ENCODE measurements around the gene SAMD14.

SAMD14 gene

DNA sequence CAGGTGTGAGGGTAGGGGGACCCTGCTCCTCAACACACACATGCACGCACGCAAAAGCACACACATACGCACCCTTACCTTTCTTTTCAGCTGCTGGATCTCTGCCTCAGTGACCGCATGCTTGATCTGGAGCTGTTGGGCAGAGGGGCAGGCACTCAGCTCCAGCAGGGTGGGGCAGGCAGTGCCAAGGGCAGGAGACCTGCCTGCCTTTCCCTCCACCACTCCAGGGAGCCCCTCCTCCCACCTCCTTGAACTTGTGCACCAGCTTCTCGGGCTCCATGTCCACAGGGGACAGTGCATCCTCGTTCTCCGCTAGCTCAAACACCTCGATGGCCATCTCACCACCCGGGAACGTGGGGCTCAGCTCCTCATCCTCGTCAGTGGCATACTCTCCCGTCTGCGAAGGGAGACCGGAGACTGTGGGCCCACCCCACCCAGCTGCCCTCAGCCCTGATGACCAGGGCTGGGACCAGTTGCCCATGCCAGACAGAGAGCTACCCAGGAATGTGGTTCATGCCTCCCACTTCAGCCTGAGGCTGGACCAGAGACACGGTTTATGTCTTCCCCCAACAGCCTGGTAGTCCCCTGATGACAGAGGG lies 9.3 kb upstream of the SAMD14 start:
- no peak for ATAC-seq
- TF ChIP-seq ZC3H10 (CRISPR knock-in tag; IDR thresholded peaks at IDR 0.05), result no peak
- no peak for TF ChIP-seq BACH2 (CRISPR knock-in tag; IDR thresholded peaks at IDR 0.05; ENCODE audit: borderline replicate concordance)
- TF ChIP-seq, protein P1, sequence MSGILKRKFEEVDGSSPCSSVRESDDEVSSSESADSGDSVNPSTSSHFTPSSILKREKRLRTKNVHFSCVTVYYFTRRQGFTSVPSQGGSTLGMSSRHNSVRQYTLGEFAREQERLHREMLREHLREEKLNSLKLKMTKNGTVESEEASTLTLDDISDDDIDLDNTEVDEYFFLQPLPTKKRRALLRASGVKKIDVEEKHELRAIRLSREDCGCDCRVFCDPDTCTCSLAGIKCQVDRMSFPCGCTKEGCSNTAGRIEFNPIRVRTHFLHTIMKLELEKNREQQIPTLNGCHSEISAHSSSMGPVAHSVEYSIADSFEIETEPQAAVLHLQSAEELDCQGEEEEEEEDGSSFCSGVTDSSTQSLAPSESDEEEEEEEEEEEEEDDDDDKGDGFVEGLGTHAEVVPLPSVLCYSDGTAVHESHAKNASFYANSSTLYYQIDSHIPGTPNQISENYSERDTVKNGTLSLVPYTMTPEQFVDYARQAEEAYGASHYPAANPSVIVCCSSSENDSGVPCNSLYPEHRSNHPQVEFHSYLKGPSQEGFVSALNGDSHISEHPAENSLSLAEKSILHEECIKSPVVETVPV (CRISPR knock-in tag; IDR thresholded peaks at IDR 0.05), result no peak
- TF ChIP-seq, protein P2, sequence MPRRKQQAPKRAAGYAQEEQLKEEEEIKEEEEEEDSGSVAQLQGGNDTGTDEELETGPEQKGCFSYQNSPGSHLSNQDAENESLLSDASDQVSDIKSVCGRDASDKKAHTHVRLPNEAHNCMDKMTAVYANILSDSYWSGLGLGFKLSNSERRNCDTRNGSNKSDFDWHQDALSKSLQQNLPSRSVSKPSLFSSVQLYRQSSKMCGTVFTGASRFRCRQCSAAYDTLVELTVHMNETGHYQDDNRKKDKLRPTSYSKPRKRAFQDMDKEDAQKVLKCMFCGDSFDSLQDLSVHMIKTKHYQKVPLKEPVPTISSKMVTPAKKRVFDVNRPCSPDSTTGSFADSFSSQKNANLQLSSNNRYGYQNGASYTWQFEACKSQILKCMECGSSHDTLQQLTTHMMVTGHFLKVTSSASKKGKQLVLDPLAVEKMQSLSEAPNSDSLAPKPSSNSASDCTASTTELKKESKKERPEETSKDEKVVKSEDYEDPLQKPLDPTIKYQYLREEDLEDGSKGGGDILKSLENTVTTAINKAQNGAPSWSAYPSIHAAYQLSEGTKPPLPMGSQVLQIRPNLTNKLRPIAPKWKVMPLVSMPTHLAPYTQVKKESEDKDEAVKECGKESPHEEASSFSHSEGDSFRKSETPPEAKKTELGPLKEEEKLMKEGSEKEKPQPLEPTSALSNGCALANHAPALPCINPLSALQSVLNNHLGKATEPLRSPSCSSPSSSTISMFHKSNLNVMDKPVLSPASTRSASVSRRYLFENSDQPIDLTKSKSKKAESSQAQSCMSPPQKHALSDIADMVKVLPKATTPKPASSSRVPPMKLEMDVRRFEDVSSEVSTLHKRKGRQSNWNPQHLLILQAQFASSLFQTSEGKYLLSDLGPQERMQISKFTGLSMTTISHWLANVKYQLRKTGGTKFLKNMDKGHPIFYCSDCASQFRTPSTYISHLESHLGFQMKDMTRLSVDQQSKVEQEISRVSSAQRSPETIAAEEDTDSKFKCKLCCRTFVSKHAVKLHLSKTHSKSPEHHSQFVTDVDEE (CRISPR knock-in tag; IDR thresholded peaks at IDR 0.05), result no peak
- TF ChIP-seq ZFP3 (CRISPR knock-in tag; IDR thresholded peaks at IDR 0.05), result no peak
- no peak for TF ChIP-seq RARB (CRISPR knock-in tag; IDR thresholded peaks at IDR 0.05)
- no peak for TF ChIP-seq GLIS3 (CRISPR knock-in tag; IDR thresholded peaks at IDR 0.05)
- TF ChIP-seq CSDC2 (CRISPR knock-in tag; IDR thresholded peaks at IDR 0.05), result no peak
- TF ChIP-seq, protein P3, sequence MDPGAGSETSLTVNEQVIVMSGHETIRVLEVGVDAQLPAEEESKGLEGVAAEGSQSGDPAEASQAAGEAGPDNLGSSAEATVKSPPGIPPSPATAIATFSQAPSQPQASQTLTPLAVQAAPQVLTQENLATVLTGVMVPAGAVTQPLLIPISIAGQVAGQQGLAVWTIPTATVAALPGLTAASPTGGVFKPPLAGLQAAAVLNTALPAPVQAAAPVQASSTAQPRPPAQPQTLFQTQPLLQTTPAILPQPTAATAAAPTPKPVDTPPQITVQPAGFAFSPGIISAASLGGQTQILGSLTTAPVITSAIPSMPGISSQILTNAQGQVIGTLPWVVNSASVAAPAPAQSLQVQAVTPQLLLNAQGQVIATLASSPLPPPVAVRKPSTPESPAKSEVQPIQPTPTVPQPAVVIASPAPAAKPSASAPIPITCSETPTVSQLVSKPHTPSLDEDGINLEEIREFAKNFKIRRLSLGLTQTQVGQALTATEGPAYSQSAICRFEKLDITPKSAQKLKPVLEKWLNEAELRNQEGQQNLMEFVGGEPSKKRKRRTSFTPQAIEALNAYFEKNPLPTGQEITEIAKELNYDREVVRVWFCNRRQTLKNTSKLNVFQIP (CRISPR knock-in tag; IDR thresholded peaks at IDR 0.05; ENCODE audit: borderline replicate concordance, low read depth), result no peak

DNA sequence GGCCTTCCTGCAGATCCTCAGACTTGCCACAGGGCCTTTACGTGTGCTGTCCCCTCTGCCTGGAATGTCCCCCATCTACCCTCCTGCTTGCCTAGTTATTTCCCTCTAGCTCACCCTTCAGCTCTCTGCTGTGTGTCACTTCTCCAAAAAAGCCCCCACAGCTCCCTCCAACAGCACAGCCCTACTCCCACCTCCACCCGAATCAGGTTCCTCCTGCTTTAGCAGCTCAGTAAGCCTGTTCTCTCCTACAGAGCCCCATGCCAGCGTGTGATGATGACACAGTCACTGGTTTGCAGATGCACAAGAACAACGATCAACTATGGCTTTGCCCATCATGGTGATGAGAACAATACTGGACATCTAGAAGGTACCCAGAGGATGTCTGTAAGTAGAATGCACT lies 7.1 kb upstream of the SAMD14 start:
- TF ChIP-seq BACH2 (CRISPR knock-in tag; IDR thresholded peaks at IDR 0.05; ENCODE audit: borderline replicate concordance) (no peak), ZNF70 (CRISPR knock-in tag; IDR thresholded peaks at IDR 0.05) (no peak), ZFP3 (CRISPR knock-in tag; IDR thresholded peaks at IDR 0.05) (no peak), ZC3H10 (CRISPR knock-in tag; IDR thresholded peaks at IDR 0.05) (no peak), ZNF8 (CRISPR knock-in tag; IDR thresholded peaks at IDR 0.05) (no peak), ISL1 (CRISPR knock-in tag; IDR thresholded peaks at IDR 0.05) (no peak), TCF4 (CRISPR knock-in tag; IDR thresholded peaks at IDR 0.05; ENCODE audit: borderline replicate concordance) (no peak), CSDC2 (CRISPR knock-in tag; IDR thresholded peaks at IDR 0.05) (no peak)
- TF ChIP-seq, protein P2 (CRISPR knock-in tag; IDR thresholded peaks at IDR 0.05), result no peak
- TF ChIP-seq, protein P4, sequence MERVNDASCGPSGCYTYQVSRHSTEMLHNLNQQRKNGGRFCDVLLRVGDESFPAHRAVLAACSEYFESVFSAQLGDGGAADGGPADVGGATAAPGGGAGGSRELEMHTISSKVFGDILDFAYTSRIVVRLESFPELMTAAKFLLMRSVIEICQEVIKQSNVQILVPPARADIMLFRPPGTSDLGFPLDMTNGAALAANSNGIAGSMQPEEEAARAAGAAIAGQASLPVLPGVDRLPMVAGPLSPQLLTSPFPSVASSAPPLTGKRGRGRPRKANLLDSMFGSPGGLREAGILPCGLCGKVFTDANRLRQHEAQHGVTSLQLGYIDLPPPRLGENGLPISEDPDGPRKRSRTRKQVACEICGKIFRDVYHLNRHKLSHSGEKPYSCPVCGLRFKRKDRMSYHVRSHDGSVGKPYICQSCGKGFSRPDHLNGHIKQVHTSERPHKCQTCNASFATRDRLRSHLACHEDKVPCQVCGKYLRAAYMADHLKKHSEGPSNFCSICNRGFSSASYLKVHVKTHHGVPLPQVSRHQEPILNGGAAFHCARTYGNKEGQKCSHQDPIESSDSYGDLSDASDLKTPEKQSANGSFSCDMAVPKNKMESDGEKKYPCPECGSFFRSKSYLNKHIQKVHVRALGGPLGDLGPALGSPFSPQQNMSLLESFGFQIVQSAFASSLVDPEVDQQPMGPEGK (CRISPR knock-in tag; IDR thresholded peaks at IDR 0.05; ENCODE audit: borderline replicate concordance), result no peak
- TF ChIP-seq, protein P1 (CRISPR knock-in tag; IDR thresholded peaks at IDR 0.05), result no peak
- TF ChIP-seq, protein P5, sequence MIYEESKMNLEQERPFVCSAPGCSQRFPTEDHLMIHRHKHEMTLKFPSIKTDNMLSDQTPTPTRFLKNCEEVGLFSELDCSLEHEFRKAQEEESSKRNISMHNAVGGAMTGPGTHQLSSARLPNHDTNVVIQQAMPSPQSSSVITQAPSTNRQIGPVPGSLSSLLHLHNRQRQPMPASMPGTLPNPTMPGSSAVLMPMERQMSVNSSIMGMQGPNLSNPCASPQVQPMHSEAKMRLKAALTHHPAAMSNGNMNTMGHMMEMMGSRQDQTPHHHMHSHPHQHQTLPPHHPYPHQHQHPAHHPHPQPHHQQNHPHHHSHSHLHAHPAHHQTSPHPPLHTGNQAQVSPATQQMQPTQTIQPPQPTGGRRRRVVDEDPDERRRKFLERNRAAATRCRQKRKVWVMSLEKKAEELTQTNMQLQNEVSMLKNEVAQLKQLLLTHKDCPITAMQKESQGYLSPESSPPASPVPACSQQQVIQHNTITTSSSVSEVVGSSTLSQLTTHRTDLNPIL (CRISPR knock-in tag; IDR thresholded peaks at IDR 0.05; ENCODE audit: low read depth), result no peak
- ATAC-seq, result no peak
